ENCODE results near the gene PDIA6. TPM values are rescaled to one million over a fixed set of nuclear protein-coding genes. Genes with fewer than 3 reads are reported as not detected.
"Not testable (repeated sequence)": the region's sequence is repeated elsewhere in the genome, so short reads cannot be mapped to it uniquely, and the experiment has no call there.

PDIA6 gene
- total and polyA plus RNA-seq, 10 of the 15 experiments (the other 5 are each of a cell fraction or from before 2014, with no cell fraction given): 148 to 526 (median 209) TPM

- SMC1A ChIA-PET (ENCODE audit: uncharacterized antibody, unreplicated experiment); in situ Hi-C loops (cut with MboI); intact Hi-C loops (cut with micrococcal nuclease; ENCODE audit: unreplicated experiment); POLR2A ChIA-PET; H3K4me3 ChIP-seq; H3K9ac ChIP-seq (ENCODE audit: control insufficient read depth, insufficient read depth, low read length); DNase-seq (ENCODE audit: low read depth, low spot score); H3K4me1 ChIP-seq (ENCODE audit: control insufficient read depth, insufficient read depth, low read length); FAIRE-seq; H4K20me1 ChIP-seq (ENCODE audit: control insufficient read depth, insufficient read depth); BruUV-seq (replicated peaks); ATAC-seq; H3K27me3 ChIP-seq (replicated peaks in 1 of 2; ENCODE audit: control insufficient read depth in 2 of 2, insufficient read depth in 2 of 2, low read length in 1 of 2); H3K4me2 ChIP-seq (ENCODE audit: control insufficient read depth, insufficient read depth); H3K9me3 ChIP-seq (replicated peaks; ENCODE audit: control insufficient read depth, insufficient read depth, low read length); CTCF ChIA-PET; H3K27ac ChIP-seq (ENCODE audit: control insufficient read depth, insufficient read depth); H2AFZ ChIP-seq (ENCODE audit: control insufficient read depth, low read depth, low read length): not testable (repeated sequence)
- Histone ChIP-seq H3K36me3 (ENCODE audit: control insufficient read depth in 2 of 2, insufficient read depth in 2 of 2, low read length in 1 of 2) (peaks cover 6 to 13% of the 10 kb centered on the region in 2 experiments), H3K79me2 (ENCODE audit: control insufficient read depth, insufficient read depth, low read length) (peaks cover 75% of the 10 kb centered on the region)
- RAD21 ChIA-PET (ENCODE audit: unreplicated experiment): interaction anchor here (0.6 kb wide), 1 partner anchor 511 kb away, joined by 3 read pairs; no protein-coding TSS in a partner anchor
- WGBS (ENCODE audit: insufficient coverage, insufficient replicate concordance, low lambda C conversion rate, missing lambda C conversion rate): 62% methylated on average over 6 of the region's 6 CpGs
Observed at GRCh38 chr2:10805990-10806389, 6.6 kb downstream of the PDIA6 start.

- peaks cover 55% of the 10 kb centered on the region for H3K79me2 ChIP-seq (ENCODE audit: control insufficient read depth, insufficient read depth, low read length)
- 28% methylated on average over 8 of the region's 8 CpGs for WGBS (ENCODE audit: insufficient coverage, insufficient replicate concordance, low lambda C conversion rate, missing lambda C conversion rate)
- in situ Hi-C loops (cut with MboI): no loop called here
- intact Hi-C loops (cut with micrococcal nuclease; ENCODE audit: unreplicated experiment): no loop called here
- RAD21 ChIA-PET (ENCODE audit: unreplicated experiment): no interaction called here
- H3K4me2 ChIP-seq (ENCODE audit: control insufficient read depth, insufficient read depth): no peak overlapping the region; the same call in 1 of the 2 replicates
- H3K4me3 ChIP-seq: no peak overlapping the region
- POLR2A ChIA-PET: no interaction called here
- no peaks in the 10 kb centered on the region; the same call in 1 of the 2 replicates for H3K4me1 ChIP-seq (ENCODE audit: control insufficient read depth, insufficient read depth, low read length)
- no peak for ATAC-seq
- H3K9me3 ChIP-seq (replicated peaks; ENCODE audit: control insufficient read depth, insufficient read depth, low read length): 0 out of 3 replicates have a peak, but pooled peaks cover 2% of the 10 kb centered on the region
- H4K20me1 ChIP-seq (ENCODE audit: control insufficient read depth, insufficient read depth): no peaks in the 10 kb centered on the region
- CTCF ChIA-PET: interaction anchor here (1.5 kb wide), 1 partner anchor 11 kb away, joined by 3 read pairs; no protein-coding TSS in a partner anchor
- no peak overlapping the region for H2AFZ ChIP-seq (ENCODE audit: control insufficient read depth, low read depth, low read length)
- SMC1A ChIA-PET (ENCODE audit: uncharacterized antibody, unreplicated experiment): no interaction called here
- no peak overlapping the region for H3K9ac ChIP-seq (ENCODE audit: control insufficient read depth, insufficient read depth, low read length)
- peaks cover 9 to 20% of the 10 kb centered on the region in 2 experiments for H3K36me3 ChIP-seq (ENCODE audit: control insufficient read depth in 2 of 2, insufficient read depth in 2 of 2, low read length in 1 of 2)
- H3K27me3 ChIP-seq (replicated peaks in 1 of 2; ENCODE audit: control insufficient read depth in 2 of 2, insufficient read depth in 2 of 2, low read length in 1 of 2): no peaks in the 10 kb centered on the region
- BruUV-seq (replicated peaks): no TSS peak
- H3K27ac ChIP-seq (ENCODE audit: control insufficient read depth, insufficient read depth): no peak overlapping the region
- DNase-seq (ENCODE audit: low read depth, low spot score): no peak
- TF ChIP-seq SUPT20H (IDR thresholded peaks at IDR 0.05; ENCODE audit: borderline replicate concordance, control insufficient read depth, low read depth, low read length) (no peak), IRF5 (IDR thresholded peaks at IDR 0.05; ENCODE audit: borderline replicate concordance) (no peak), BCL3 (IDR thresholded peaks at IDR 0.05; ENCODE audit: borderline replicate concordance, insufficient read depth, low read depth, low read length, poor library complexity, severe bottlenecking) (peak; percentile 42), PBX3 (IDR thresholded peaks at IDR 0.05; ENCODE audit: insufficient replicate concordance, low read depth, low read length) (peak; percentile 22)
- no peak for FAIRE-seq
Observed at GRCh38 chr2:10802657-10803056, 9.9 kb downstream of the PDIA6 start.

All from GM12878 (cell line).